GM12878 (cell line): ENCODE results near the gene DHCR24. TPM values are rescaled to one million over a fixed set of nuclear protein-coding genes. Genes with fewer than 3 reads are reported as not detected.

Experiments used
- ATAC-seq: fragments of 200-7000 bp; cut with Tn5 transposase; 3 replicates; pipeline ENCODE4 v1.9.1; 2020; ENCODE audit warnings: mild to moderate bottlenecking, moderate library complexity
- BruUV-seq: library from RNA; stranded (reverse); fragments of 400-500 nt; replicated peaks from 2 replicates; lab custom pipeline; 2021; lab: Mats Ljungman, UMichigan
- CTCF ChIA-PET: fragments of 300-600 bp; sonication (Branson Sonifier 250); formaldehyde crosslinking; extraction: SDS; loops from one replicate; lab custom pipeline; 2021; ENCODE audit warnings: inconsistent platforms; lab: Yijun Ruan, JAX
- POLR2A ChIA-PET: fragments of 350-600 bp; formaldehyde crosslinking; extraction: SDS; loops from one replicate; lab custom pipeline; 2021; ENCODE audit warnings: inconsistent platforms; lab: Charles Lee
- RAD21 ChIA-PET: fragments of 300-600 bp; sonication (Branson Sonifier 250); formaldehyde crosslinking; loops from one replicate; lab custom pipeline; 2023; ENCODE audit warnings: antibody characterized with exemption; ENCODE audit not compliant: unreplicated experiment; lab: Charles Lee
- SMC1A ChIA-PET: fragments of 300-600 bp; sonication (Branson Sonifier 250); formaldehyde crosslinking; loops from one replicate; lab custom pipeline; 2023; ENCODE audit not compliant: unreplicated experiment, uncharacterized antibody; lab: Charles Lee
- DNase-seq: peaks from one replicate; pipeline ENCODE4 v3.0.0-alpha.2; 2011; ENCODE audit warnings: low read depth, low spot score
- FAIRE-seq: peaks from 3 replicates; lab custom pipeline; 2011; peaks lifted over from hg19 to GRCh38; lab: Jason Lieb, UNC
- H2AFZ ChIP-seq: 2 replicates; pipeline ENCODE4 v1.6.0; 2011; ENCODE audit warnings: low read depth, low read length, control low read depth; ENCODE audit not compliant: control insufficient read depth
- H3K27ac ChIP-seq: 2 replicates; pipeline ENCODE4 v1.5.1; 2011; ENCODE audit warnings: control low read depth; ENCODE audit not compliant: control insufficient read depth, insufficient read depth
- H3K27me3 ChIP-seq, 2 experiments: replicated peaks in 1 of 2; 2 replicates each; pipeline versions ENCODE4 v1.6.0 to v1.6.1; 2011; ENCODE audit warnings: low read length in 1 of 2; ENCODE audit not compliant: control insufficient read depth in 2 of 2, insufficient read depth in 2 of 2
- H3K36me3 ChIP-seq, 2 experiments: 2 replicates each; pipeline ENCODE4 v1.5.1; 2011; ENCODE audit warnings: low read length in 1 of 2; ENCODE audit not compliant: control insufficient read depth in 2 of 2, insufficient read depth in 2 of 2
- H3K4me1 ChIP-seq: 2 replicates; pipeline ENCODE4 v1.6.1; 2011; ENCODE audit warnings: mild to moderate bottlenecking, low read length, moderate library complexity, mixed read lengths; ENCODE audit not compliant: control insufficient read depth, insufficient read depth
- H3K4me2 ChIP-seq: 2 replicates; pipeline ENCODE4 v1.6.0; 2011; ENCODE audit warnings: control low read depth; ENCODE audit not compliant: control insufficient read depth, insufficient read depth
- H3K4me3 ChIP-seq: fragments of 200-600 bp; sonication (generic); 2 replicates; pipeline ENCODE4 v1.5.1; 2016
- H3K79me2 ChIP-seq: 2 replicates; pipeline ENCODE4 v1.6.0; 2011; ENCODE audit warnings: low read length; ENCODE audit not compliant: control insufficient read depth, insufficient read depth
- H3K9ac ChIP-seq: 2 replicates; pipeline ENCODE4 v1.8.0; 2011; ENCODE audit warnings: low read length, control low read depth, mixed read lengths; ENCODE audit not compliant: control insufficient read depth, insufficient read depth
- H3K9me3 ChIP-seq: replicated peaks from 3 replicates; pipeline ENCODE4 v1.5.1; 2011; ENCODE audit warnings: mild to moderate bottlenecking, low read length; ENCODE audit not compliant: control insufficient read depth, insufficient read depth
- H4K20me1 ChIP-seq: 2 replicates; pipeline ENCODE4 v1.6.0; 2011; ENCODE audit not compliant: control insufficient read depth, insufficient read depth
- CBX5 ChIP-seq: sonication (generic); IDR thresholded peaks from 2 replicates; pipeline ENCODE4 v1.6.1; 2016; ENCODE audit warnings: low read depth, moderate library complexity, mild to moderate bottlenecking, inconsistent platforms
- CEBPB ChIP-seq, 2 experiments: fragments of 150-350 bp in 1 of 2; IDR thresholded peaks; 2 replicates each; pipeline ENCODE4 v1.6.1; 2012 to 2014; ENCODE audit warnings: low read depth in 2 of 2, low read length in 2 of 2, borderline replicate concordance in 1 of 2, inconsistent platforms in 1 of 2
- FOXK2 ChIP-seq: fragments of 450-650 bp; IDR thresholded peaks from 2 replicates; pipeline ENCODE4 v1.6.1; 2017; ENCODE audit warnings: mild to moderate bottlenecking, moderate library complexity
- HDAC2 ChIP-seq: fragments of 200-600 bp; sonication (generic); IDR thresholded peaks from 2 replicates; pipeline ENCODE4 v1.6.1; 2017
- MLLT1 ChIP-seq: fragments of 450-650 bp; IDR thresholded peaks from 2 replicates; pipeline ENCODE4 v1.6.1; 2016; ENCODE audit warnings: mild to moderate bottlenecking
- NFYB ChIP-seq: IDR thresholded peaks from 2 replicates; pipeline ENCODE4 v1.6.1; 2011; ENCODE audit warnings: low read depth, mild to moderate bottlenecking, low read length, improper control_type of control experiment, moderate library complexity; ENCODE audit not compliant: insufficient read depth
- PBX3 ChIP-seq: IDR thresholded peaks from 2 replicates; pipeline ENCODE4 v1.6.1; 2011; ENCODE audit warnings: mild to moderate bottlenecking, low read depth, low read length, moderate library complexity; ENCODE audit not compliant: insufficient replicate concordance
- SMAD5 ChIP-seq: IDR thresholded peaks from 2 replicates; pipeline ENCODE4 v1.6.1; 2016; ENCODE audit warnings: antibody characterized with exemption, low read depth
- SRF ChIP-seq, 2 experiments: IDR thresholded peaks; 2 replicates each; pipeline ENCODE4 v1.6.1; 2011; ENCODE audit warnings: low read depth in 2 of 2, low read length in 2 of 2, mild to moderate bottlenecking in 1 of 2, moderate library complexity in 1 of 2
- STAT3 ChIP-seq: IDR thresholded peaks from 2 replicates; pipeline ENCODE4 v1.6.1; 2011; ENCODE audit warnings: low read depth, low read length, improper control_type of control experiment
- ZBTB33 ChIP-seq: fragments of 450-650 bp; IDR thresholded peaks from 2 replicates; pipeline ENCODE4 v1.6.1; 2017; ENCODE audit warnings: mild to moderate bottlenecking
- ZNF217 ChIP-seq: fragments of 450-650 bp; IDR thresholded peaks from 2 replicates; pipeline ENCODE4 v1.6.1; 2017; ENCODE audit warnings: antibody characterized with exemption, mild to moderate bottlenecking
- WGBS: methylation state at CpG from one replicate; pipeline ENCODE4 v1.1.6; 2016; ENCODE audit warnings: low lambda C conversion rate; ENCODE audit not compliant: insufficient replicate concordance, insufficient coverage; ENCODE audit errors: missing lambda C conversion rate; 5-methylcytosine and 5-hydroxymethylcytosine counted together
- in situ Hi-C: fragments of 300-500 bp; cut with MboI; formaldehyde crosslinking; loops from 9 replicates; pipeline ENCODE4 v1.14.3; 2018; ENCODE audit warnings: mixed read lengths
- intact Hi-C: fragments of 100-400 bp; cut with micrococcal nuclease; formaldehyde crosslinking; loops from one replicate; pipeline ENCODE4 v1.14.2; 2022; ENCODE audit not compliant: unreplicated experiment
- polyA plus RNA-seq, 11 experiments: library from polyadenylated mRNA; depleted of rRNA in 4 of 11; unstranded in 6 of 11; stranded (reverse) in 5 of 11; fragments of >200 nt; fragmentation: Nextera tagmentation in 4 of 11; fragmentation: Illumina TruSeq in 1 of 11; extraction: Ambion mirVana in 4 of 11; extraction: Trizol in 1 of 11; gene quantifications; 1 replicate in 1 of 11; 2 replicates in 10 of 11; pipeline versions ENCODE4 v1.2.1 to v1.2.3, GENCODE V29; 2011 to 2016; ENCODE audit warnings: inconsistent platforms in 2 of 11, missing spikeins in 2 of 11, low read depth in 1 of 11
- total RNA-seq, 4 experiments: library from RNA; depleted of rRNA in 3 of 4; stranded (reverse); fragments of >200 nt in 3 of 4; fragmentation: Illumina TruSeq in 1 of 4; extraction: Trizol in 1 of 4; gene quantifications; 2 replicates each; pipeline versions ENCODE4 v1.2.1 to v1.2.3, GENCODE V29; 2013 to 2021

The DHCR24 gene
- total and polyA plus RNA-seq, 10 of the 15 experiments (the other 5 are each of a cell fraction or from before 2014, with no cell fraction given) = 23.3 to 169 (median 120) TPM

- ATAC-seq = no peak
- DNase-seq = no peak
- H3K27ac ChIP-seq = no peak overlapping the region
- in situ Hi-C loops = no loop called here
- RAD21 ChIA-PET = no interaction called here
- TF ChIP-seq STAT3 (no peak), SRF (IDR thresholded peaks at IDR 0.05; ENCODE audit: low read depth in 2 of 2, low read length in 2 of 2) (no peak), PBX3 (no peak)
- TF ChIP-seq, all 136 proteins: peak for 0
- Histone ChIP-seq H3K9me3 (no peaks in the 10 kb centered on the region), H3K4me2 (no peak overlapping the region), H2AFZ (no peak overlapping the region), H3K9ac (no peak overlapping the region), H3K79me2 (no peaks in the 10 kb centered on the region), H4K20me1 (no peaks in the 10 kb centered on the region), H3K4me3 (no peak overlapping the region), H3K36me3 (no peaks in the 10 kb centered on the region), H3K27me3 (no peaks in the 10 kb centered on the region), H3K4me1 (peaks cover 4% of the 10 kb centered on the region; the same call in 1 of the 2 replicates)
- intact Hi-C loops = no loop called here
- SMC1A ChIA-PET = interaction anchor here (1.3 to 1.6 kb wide), 2 partner anchors 53 to 107 kb away, joined by 3 read pairs; no protein-coding TSS in a partner anchor
- WGBS = 28% methylated on average over 1 of the region's 1 CpG
- POLR2A ChIA-PET = no interaction called here
- CTCF ChIA-PET = no interaction called here
- no peak for FAIRE-seq
- no TSS peak for BruUV-seq
Measured at GRCh38 chr1:54892586-54892985, 5.6 kb upstream of the DHCR24 start.

GRCh38 chr1:54889132-54889725 lies 2.2 kb upstream of the DHCR24 start:
- ChIA-PET SMC1A (interaction anchor here (0.9 to 5.6 kb wide), 2 partner anchors 8 to 16 kb away, joined by 3 to 28 read pairs; no protein-coding TSS in a partner anchor), CTCF (interaction anchor here (0.6 to 1.5 kb wide), 4 partner anchors 45 to 821 kb away, joined by 3 to 4 read pairs (median 4); no protein-coding TSS in a partner anchor), POLR2A (no interaction called here), RAD21 (interaction anchor here (0.7 to 1.5 kb wide), 2 partner anchors 10 to 56 kb away, joined by 3 to 5 read pairs; no protein-coding TSS in a partner anchor)
- Histone ChIP-seq H2AFZ (no peak overlapping the region), H3K27ac (no peak overlapping the region), H3K4me1 (peaks cover 13% of the 10 kb centered on the region), H3K27me3 (no peaks in the 10 kb centered on the region), H3K9ac (no peak overlapping the region), H4K20me1 (0 out of 2 replicates have a peak, but pooled peaks cover 3% of the 10 kb centered on the region), H3K36me3 (no peaks in the 10 kb centered on the region), H3K4me2 (no peak overlapping the region), H3K79me2 (peaks cover 27% of the 10 kb centered on the region), H3K9me3 (no peaks in the 10 kb centered on the region), H3K4me3 (no peak overlapping the region)
- intact Hi-C loops (no loop called here), in situ Hi-C loops (no loop called here)
- ATAC-seq = no peak
- WGBS = 73% methylated on average over 3 of the region's 3 CpGs
- no peak for FAIRE-seq
- BruUV-seq = no TSS peak
- no peak for DNase-seq
- TF ChIP-seq ZBTB33 (no peak), HDAC2 (no peak), CBX5 (no peak), ZNF217 (no peak), FOXK2 (no peak), MLLT1 (no peak), CEBPB (IDR thresholded peaks at IDR 0.05; ENCODE audit: borderline replicate concordance in 1 of 2, low read depth in 2 of 2, low read length in 2 of 2) (no peak), SMAD5 (no peak), NFYB (no peak)
